GM12864 (cell line): Measurements from ENCODE around the gene CENPP.

Experiments used
- DNase-seq: peaks from one replicate; pipeline ENCODE4 v3.0.0-alpha.2; 2011; ENCODE audit warnings: low read depth
- H3K4me3 ChIP-seq: 2 replicates; pipeline ENCODE4 v1.5.1; 2011; ENCODE audit warnings: mild to moderate bottlenecking, low read depth, low read length, control low read depth
- TF ChIP-seq, protein P1 (sequence below): IDR thresholded peaks from 2 replicates; pipeline ENCODE4 v1.5.1; 2011; ENCODE audit warnings: low read depth, mild to moderate bottlenecking, moderate library complexity, low read length, control low read depth, inconsistent platforms; ENCODE audit errors: missing control alignments

Gene CENPP

DNA sequence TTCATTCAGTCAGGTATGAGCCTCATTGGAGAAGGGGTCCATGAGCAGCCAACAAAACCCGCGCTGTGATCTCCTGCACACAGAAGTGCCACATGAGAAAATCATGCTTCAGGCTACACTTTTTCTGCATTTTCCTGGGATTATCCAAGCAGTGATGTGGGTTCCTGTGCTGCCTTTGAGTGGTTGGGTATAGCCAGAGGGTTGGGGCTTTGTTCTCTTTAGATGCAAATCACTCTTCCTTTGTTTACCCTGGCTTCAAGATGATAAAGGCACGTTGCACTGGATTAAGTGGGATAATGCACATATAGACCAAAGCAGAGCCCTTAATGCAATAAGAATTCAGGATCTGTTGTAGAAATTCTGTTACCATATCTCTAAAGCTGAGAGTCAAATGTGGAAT is 191.3 kb downstream of the CENPP start:
- TF ChIP-seq, protein P1, sequence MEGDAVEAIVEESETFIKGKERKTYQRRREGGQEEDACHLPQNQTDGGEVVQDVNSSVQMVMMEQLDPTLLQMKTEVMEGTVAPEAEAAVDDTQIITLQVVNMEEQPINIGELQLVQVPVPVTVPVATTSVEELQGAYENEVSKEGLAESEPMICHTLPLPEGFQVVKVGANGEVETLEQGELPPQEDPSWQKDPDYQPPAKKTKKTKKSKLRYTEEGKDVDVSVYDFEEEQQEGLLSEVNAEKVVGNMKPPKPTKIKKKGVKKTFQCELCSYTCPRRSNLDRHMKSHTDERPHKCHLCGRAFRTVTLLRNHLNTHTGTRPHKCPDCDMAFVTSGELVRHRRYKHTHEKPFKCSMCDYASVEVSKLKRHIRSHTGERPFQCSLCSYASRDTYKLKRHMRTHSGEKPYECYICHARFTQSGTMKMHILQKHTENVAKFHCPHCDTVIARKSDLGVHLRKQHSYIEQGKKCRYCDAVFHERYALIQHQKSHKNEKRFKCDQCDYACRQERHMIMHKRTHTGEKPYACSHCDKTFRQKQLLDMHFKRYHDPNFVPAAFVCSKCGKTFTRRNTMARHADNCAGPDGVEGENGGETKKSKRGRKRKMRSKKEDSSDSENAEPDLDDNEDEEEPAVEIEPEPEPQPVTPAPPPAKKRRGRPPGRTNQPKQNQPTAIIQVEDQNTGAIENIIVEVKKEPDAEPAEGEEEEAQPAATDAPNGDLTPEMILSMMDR, result no peak
- DNase-seq, result no peak
- H3K4me3 ChIP-seq, result no peak overlapping the region

DNA sequence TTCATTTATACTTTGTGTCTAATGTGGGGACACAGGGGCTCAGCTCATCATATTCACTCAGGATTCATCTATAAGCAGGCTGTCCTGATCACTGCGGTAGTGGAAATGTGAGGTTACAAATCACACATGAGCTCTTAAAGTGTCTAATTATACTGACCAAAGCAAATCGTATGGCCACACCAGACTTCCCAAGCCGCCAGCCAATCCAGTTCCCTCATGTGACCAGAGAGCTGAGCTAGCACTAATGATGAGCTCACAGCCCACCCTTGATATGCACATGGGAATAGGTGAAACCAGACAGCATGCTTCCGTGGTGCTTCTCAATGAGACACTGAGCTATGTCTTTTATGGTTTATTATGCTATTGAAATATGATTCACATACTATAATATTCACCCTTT is 192.4 kb downstream of the CENPP start:
- TF ChIP-seq, protein P1, result no peak
- H3K4me3 ChIP-seq, result no peak overlapping the region
- DNase-seq, result no peak

DNA sequence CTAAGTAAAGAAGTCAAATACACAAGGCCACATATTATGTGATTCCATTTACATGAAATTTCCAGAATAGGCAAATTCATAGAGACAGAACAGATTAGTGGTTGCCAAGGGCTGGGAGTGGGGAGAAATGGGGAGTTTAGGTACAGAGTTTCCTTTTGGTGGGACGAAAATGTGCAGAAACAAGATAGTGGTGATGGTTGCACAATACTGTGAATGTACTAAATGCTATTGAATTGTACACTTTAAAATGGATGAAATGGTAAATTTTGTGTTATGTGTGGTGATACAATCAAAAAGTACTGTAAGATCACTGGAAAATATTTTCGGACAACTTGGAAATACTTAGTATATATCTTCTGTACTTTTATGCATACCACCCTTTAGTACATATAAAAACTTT is 195.1 kb downstream of the CENPP start:
- TF ChIP-seq, protein P1, result no peak
- no peak for DNase-seq

DNA sequence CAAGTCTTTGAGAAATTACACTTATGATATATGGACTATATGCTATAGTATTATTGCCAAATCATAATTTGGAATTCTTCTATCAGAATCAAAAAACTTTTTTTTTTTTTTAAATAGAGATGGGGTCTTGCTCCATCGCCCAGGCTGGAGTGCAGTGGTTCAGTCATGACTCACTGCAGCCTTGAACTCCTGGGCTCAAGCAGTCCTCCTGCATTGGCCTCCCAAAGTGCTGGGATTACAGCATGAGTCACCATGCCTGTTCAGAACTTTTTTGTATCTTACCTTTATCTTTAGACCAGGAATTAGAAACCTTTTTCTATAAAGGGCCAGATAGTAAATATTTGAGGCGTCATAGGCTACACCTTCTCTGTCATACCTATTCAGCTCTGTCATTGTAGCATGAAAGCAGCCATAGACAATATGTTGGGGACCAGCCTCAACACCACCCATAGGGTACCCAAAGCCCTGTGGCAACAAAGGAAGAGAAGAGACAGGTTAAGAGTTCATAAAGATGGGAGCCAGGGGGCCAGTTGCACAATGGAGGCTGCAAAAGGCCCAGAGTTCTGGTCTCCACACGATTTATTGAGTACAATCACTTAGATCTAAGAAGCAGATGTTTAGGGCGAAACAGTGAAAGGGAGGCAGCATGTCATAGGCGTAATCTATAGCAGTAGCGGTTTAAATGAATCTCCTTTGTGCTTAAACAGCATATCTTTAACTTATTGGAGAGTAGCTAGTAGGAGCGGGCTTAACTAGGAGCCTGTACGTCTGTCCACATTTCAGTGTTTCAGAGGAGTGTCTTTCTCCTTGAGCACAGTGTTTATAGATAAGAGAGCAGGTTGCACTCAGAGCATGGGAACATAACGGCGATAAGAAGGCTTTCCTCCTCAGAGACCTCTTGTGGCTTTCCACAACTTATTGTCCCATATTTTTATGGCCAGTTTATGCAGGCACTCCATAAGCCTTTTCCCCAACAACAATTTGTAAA is 197.5 kb downstream of the CENPP start:
- no peak overlapping the region for H3K4me3 ChIP-seq
- TF ChIP-seq, protein P1, result no peak
- DNase-seq, result no peak

More for the DNA sequence above, 195.1 kb downstream of the CENPP start:
- H3K4me3 ChIP-seq, result no peak overlapping the region

DNA sequence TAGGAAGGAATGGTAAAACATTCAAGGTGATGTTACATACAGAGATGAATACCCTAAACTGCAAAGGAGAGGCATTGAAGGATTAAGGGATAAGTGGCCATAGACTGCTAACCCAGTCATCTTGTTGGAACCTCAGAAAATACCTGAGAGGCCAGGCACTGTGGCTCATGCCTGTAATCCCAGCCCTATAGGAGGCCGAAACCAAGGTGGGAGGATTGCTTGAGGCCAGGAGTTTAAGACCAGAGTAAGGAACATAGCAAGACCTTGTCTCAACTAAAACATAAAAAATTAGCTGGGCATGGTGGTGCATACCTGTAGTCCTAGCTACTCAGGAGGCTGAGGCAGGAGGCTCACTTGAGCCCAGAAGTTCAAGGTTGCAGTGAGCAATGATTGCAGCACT is 199.1 kb downstream of the CENPP start:
- TF ChIP-seq, protein P1, result no peak
- no peak for DNase-seq
- H3K4me3 ChIP-seq, result no peak overlapping the region

DNA sequence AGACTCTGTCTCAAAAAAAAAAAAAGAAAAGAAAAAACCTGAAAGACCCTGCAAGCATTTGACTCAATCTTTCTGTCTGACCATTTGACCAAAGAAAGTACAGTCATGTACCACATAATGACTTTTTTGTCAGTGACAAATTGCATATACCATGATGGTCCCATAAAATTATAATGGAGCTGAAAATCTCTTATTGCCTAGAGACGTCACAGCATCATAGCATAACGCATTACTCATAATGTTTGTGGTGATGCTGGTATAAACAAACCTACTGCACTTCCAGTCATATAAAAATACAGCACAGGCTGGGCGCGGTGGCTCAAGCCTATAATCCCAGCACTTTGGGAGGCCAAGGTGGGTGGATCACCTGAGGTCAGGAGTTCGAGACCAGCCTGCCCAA is 199.6 kb downstream of the CENPP start:
- H3K4me3 ChIP-seq, result no peak overlapping the region
- no peak for DNase-seq

More for the DNA sequence above, 199.6 kb downstream of the CENPP start:
- TF ChIP-seq, protein P1, result no peak
